GM12891 (cell line): Measurements from ENCODE around the gene PRSS21.

Experiments
- POLR2A ChIP-seq: IDR thresholded peaks from 2 replicates; pipeline ENCODE4 v1.6.1; 2011; ENCODE audit warnings: low read depth, low read length, control low read depth
- POLR2AphosphoS5 ChIP-seq: IDR thresholded peaks from 2 replicates; pipeline ENCODE4 v1.6.1; 2011; ENCODE audit warnings: low read depth, low read length, control low read depth
- SPI1 ChIP-seq: IDR thresholded peaks from 2 replicates; pipeline ENCODE4 v1.6.1; 2011; ENCODE audit warnings: low read depth, low read length, control low read depth

GRCh38 chr16:2770057-2770951 is 46.7 kb upstream of the PRSS21 start:
- TF ChIP-seq POLR2A (no peak; the same call in 1 of the 2 replicates), POLR2AphosphoS5 (peak; percentile 78), SPI1 (no peak)
